Germinal center (tissue), 1 donor: ENCODE measurements around the gene LPCAT2.

Experiments
- DNase-seq: peaks from one replicate; pipeline ENCODE4 v3.0.0; 2012; ENCODE audit warnings: mixed read lengths, low spot score

LPCAT2 gene

GRCh38 chr16:55481023-55481422 lies 27.8 kb upstream of the LPCAT2 start:
- no peak for DNase-seq

GRCh38 chr16:55482056-55482455 lies 26.8 kb upstream of the LPCAT2 start:
- DNase-seq = no peak

- no peak for DNase-seq
These were observed 21.6 kb upstream of the LPCAT2 start for GRCh38 chr16:55487048-55487803.

GRCh38 chr16:55488306-55488705 lies 20.6 kb upstream of the LPCAT2 start:
- no peak for DNase-seq

GRCh38 chr16:55489119-55489955 lies 19.5 kb upstream of the LPCAT2 start:
- DNase-seq = no peak

- DNase-seq = no peak
These were observed 19.0 kb upstream of the LPCAT2 start for GRCh38 chr16:55489956-55490265.

- no peak for DNase-seq
These were observed 18.6 kb upstream of the LPCAT2 start for GRCh38 chr16:55490301-55490700.

- DNase-seq = no peak
These were observed 17.2 kb upstream of the LPCAT2 start for GRCh38 chr16:55491691-55492090.

GRCh38 chr16:55492756-55493380 lies 16.0 kb upstream of the LPCAT2 start:
- DNase-seq = no peak

GRCh38 chr16:55494994-55495421 lies 13.9 kb upstream of the LPCAT2 start:
- DNase-seq = no peak

GRCh38 chr16:55495616-55496289 lies 13.1 kb upstream of the LPCAT2 start:
- no peak for DNase-seq

- DNase-seq = no peak
These were observed 12.2 kb upstream of the LPCAT2 start for GRCh38 chr16:55496509-55497145.

- DNase-seq = no peak
These were observed 11.3 kb upstream of the LPCAT2 start for GRCh38 chr16:55497558-55497957.

- DNase-seq = no peak
These were observed 10.8 kb upstream of the LPCAT2 start for GRCh38 chr16:55498101-55498500.

- DNase-seq = no peak
These were observed 9.6 kb upstream of the LPCAT2 start for GRCh38 chr16:55499281-55499680.

GRCh38 chr16:55499951-55500529 lies 8.8 kb upstream of the LPCAT2 start:
- no peak for DNase-seq

GRCh38 chr16:55500530-55501011 lies 8.3 kb upstream of the LPCAT2 start:
- DNase-seq = no peak

- no peak for DNase-seq
These were observed 7.1 kb upstream of the LPCAT2 start for GRCh38 chr16:55501549-55502322.

- DNase-seq = no peak
These were observed 6.0 kb upstream of the LPCAT2 start for GRCh38 chr16:55502801-55503366.
